K562 (cell line): Measurements from ENCODE around the gene PIK3R1. TPM values are rescaled to one million over a fixed set of nuclear protein-coding genes. Genes with fewer than 3 reads are reported as not detected.

Experiments used
- ATAC-seq: fragments of 200-7000 bp; cut with Tn5 transposase; 3 replicates; pipeline ENCODE4 v1.9.1; 2020; ENCODE audit warnings: moderate library complexity
- BruUV-seq: library from RNA; stranded (reverse); fragments of 400-500 nt; replicated peaks from 2 replicates; lab custom pipeline; 2021; lab: Mats Ljungman, UMichigan
- CTCF ChIA-PET: fragments of 300-600 bp; formaldehyde crosslinking; extraction: SDS; loops from one replicate; lab custom pipeline; 2021; ENCODE audit warnings: low intra/inter-chr PET ratio; lab: Yijun Ruan, JAX
- POLR2A ChIA-PET: fragments of 300-600, 350-650 bp; sonication (Branson Sonifier 250); formaldehyde crosslinking; extraction: SDS; loops from one replicate; lab custom pipeline; 2021; ENCODE audit warnings: antibody characterized with exemption, inconsistent platforms; lab: Yijun Ruan, JAX
- DNase-seq, 4 experiments: peaks; one replicate each; pipeline versions ENCODE4 v3.0.0 to v3.0.0-alpha.2; 2011 to 2018; ENCODE audit warnings: low spot score in 3 of 4, mixed read lengths in 3 of 4; ENCODE audit errors: extremely low read depth in 1 of 4
- FAIRE-seq: peaks from 2 replicates; lab custom pipeline; 2011; peaks lifted over from hg19 to GRCh38; lab: Jason Lieb, UNC
- H2AFZ ChIP-seq: 2 replicates; pipeline ENCODE4 v1.6.0; 2011; ENCODE audit warnings: low read depth, low read length, control low read depth, inconsistent platforms
- H3K27ac ChIP-seq: fragments of 200-600 bp; 3 replicates; pipeline ENCODE4 v1.8.0; 2011; ENCODE audit warnings: low read depth, mild to moderate bottlenecking, control low read depth, inconsistent platforms, low read length, moderate library complexity, mixed read lengths; ENCODE audit errors: extremely low read depth
- H3K27me3 ChIP-seq, 2 experiments: fragments of 300-600 bp in 1 of 2; 2 replicates in 1 of 2; 3 replicates in 1 of 2; pipeline versions ENCODE4 v1.6.0 to v1.8.0; 2011; ENCODE audit warnings: inconsistent platforms in 2 of 2, low read length in 2 of 2, mild to moderate bottlenecking in 1 of 2, mixed read lengths in 1 of 2, moderate library complexity in 1 of 2; ENCODE audit not compliant: control insufficient read depth in 2 of 2, insufficient read depth in 2 of 2
- H3K36me3 ChIP-seq: fragments of 300-600 bp; 3 replicates; pipeline ENCODE4 v1.8.0; 2011; ENCODE audit warnings: mild to moderate bottlenecking, low read length, inconsistent platforms; ENCODE audit not compliant: control insufficient read depth, insufficient read depth
- H3K4me1 ChIP-seq, 2 experiments: fragments of 200-600 bp in 1 of 2; replicated peaks in 1 of 2; 2 replicates in 1 of 2; 3 replicates in 1 of 2; pipeline versions ENCODE4 v1.5.1 to v1.8.0; 2011; ENCODE audit warnings: inconsistent platforms in 2 of 2, low read length in 2 of 2, mild to moderate bottlenecking in 1 of 2, mixed read lengths in 1 of 2, moderate library complexity in 1 of 2; ENCODE audit not compliant: control insufficient read depth in 2 of 2, insufficient read depth in 2 of 2
- H3K4me2 ChIP-seq: 2 replicates; pipeline ENCODE4 v1.6.1; 2011; ENCODE audit warnings: low read length, control low read depth, inconsistent platforms, mixed read lengths; ENCODE audit not compliant: insufficient read depth
- H3K4me3 ChIP-seq: fragments of 200-600 bp; sonication (generic), shearing (Covaris generic); 2 replicates; pipeline ENCODE4 v1.5.1; 2016; ENCODE audit warnings: control low read depth, inconsistent platforms
- H3K79me2 ChIP-seq: fragments of 200-600 bp; 3 replicates; pipeline ENCODE4 v1.8.0; 2011; ENCODE audit warnings: low read length, inconsistent platforms; ENCODE audit not compliant: control insufficient read depth, insufficient read depth
- H3K9ac ChIP-seq, 2 experiments: 2 replicates each; pipeline versions ENCODE4 v1.6.0 to v1.6.1; 2011; ENCODE audit warnings: low read depth in 2 of 2, low read length in 2 of 2, control low read depth in 1 of 2, inconsistent platforms in 1 of 2, mild to moderate bottlenecking in 1 of 2, mixed read lengths in 1 of 2; ENCODE audit not compliant: insufficient read depth in 1 of 2
- H3K9me1 ChIP-seq: one replicate; pipeline ENCODE4 v1.6.0; 2011; ENCODE audit warnings: inconsistent platforms, mild to moderate bottlenecking, low read length, moderate library complexity; ENCODE audit not compliant: control insufficient read depth, insufficient read depth
- H3K9me3 ChIP-seq: replicated peaks from 2 replicates; pipeline ENCODE4 v1.5.1; 2011; ENCODE audit warnings: low read depth, low read length, inconsistent platforms; ENCODE audit not compliant: control insufficient read depth, insufficient read depth
- H4K20me1 ChIP-seq: replicated peaks from 2 replicates; pipeline ENCODE4 v1.6.1; 2011; ENCODE audit warnings: low read length, inconsistent platforms, mixed read lengths; ENCODE audit not compliant: control insufficient read depth, insufficient read depth
- ELF4 ChIP-seq: fragments of 450-650 bp; formaldehyde crosslinking; IDR thresholded peaks from 2 replicates; pipeline ENCODE4 v1.4.0; 2022; ENCODE audit warnings: missing genetic modification characterization
- TCFL5 ChIP-seq: fragments of 250-450 bp; sonication (Bioruptor Pico); conservative IDR thresholded peaks from 2 replicates; pipeline ENCODE4 v1.6.1; 2021; ENCODE audit warnings: mild to moderate bottlenecking, moderate library complexity, matching md5 sums
- ZNF551 ChIP-seq: fragments of 250-450 bp; sonication (Bioruptor Pico); IDR thresholded peaks from 2 replicates; pipeline ENCODE4 v1.5.0; 2021; ENCODE audit warnings: mild to moderate bottlenecking, moderate library complexity
- WGBS: fragments of 100-300 bp; shearing (Covaris generic); methylation state at CpG from one replicate; pipeline ENCODE4 v1.1.6; 2016; ENCODE audit warnings: low coverage, mixed read lengths; ENCODE audit not compliant: insufficient coverage; ENCODE audit errors: missing lambda C conversion rate; 5-methylcytosine and 5-hydroxymethylcytosine counted together
- in situ Hi-C: fragments of 300-500 bp; cut with MboI; formaldehyde crosslinking; loops from 4 replicates; pipeline ENCODE4 v1.15.0; 2018; ENCODE audit warnings: inconsistent platforms, mixed read lengths
- intact Hi-C: fragments of 100-400 bp; cut with micrococcal nuclease; formaldehyde crosslinking; loops from 2 replicates; pipeline ENCODE4 v1.14.2; 2022
- polyA plus RNA-seq, 8 experiments: library from polyadenylated mRNA; depleted of rRNA in 4 of 8; stranded (reverse) in 5 of 8; unstranded in 3 of 8; fragments of >200 nt; fragmentation: Nextera tagmentation in 2 of 8; fragmentation: Illumina TruSeq in 1 of 8; extraction: Ambion mirVana in 2 of 8; extraction: Trizol in 1 of 8; gene quantifications; 2 replicates each; pipeline versions ENCODE4 v1.2.1 to v1.2.3, GENCODE V29; 2011 to 2014; ENCODE audit warnings: inconsistent platforms in 1 of 8, missing spikeins in 1 of 8
- total RNA-seq, 7 experiments: library from RNA; depleted of rRNA in 6 of 7; stranded (reverse); fragments of >200 nt in 6 of 7; fragmentation: Illumina TruSeq in 2 of 7; extraction: Trizol in 2 of 7; gene quantifications; 2 replicates each; pipeline versions ENCODE4 v1.2.1 to v1.2.3, GENCODE V29; 2011 to 2021; ENCODE audit warnings: low replicate concordance in 1 of 7
- TF ChIP-seq, protein P1 (sequence below): IDR thresholded peaks from 2 replicates; pipeline ENCODE4 v1.6.1; 2016; ENCODE audit warnings: missing genetic modification characterization, missing compliant biosample characterization
- TF ChIP-seq, protein P2 (sequence below): fragments of 450-650 bp; IDR thresholded peaks from 2 replicates; pipeline ENCODE4 v1.6.1; 2017; ENCODE audit warnings: mild to moderate bottlenecking, moderate library complexity

Gene PIK3R1
- total and polyA plus RNA-seq, 9 of the 15 experiments (the other 6 are each of a cell fraction or from before 2014, with no cell fraction given), result 1.1 to 9.7 (median 4.8) TPM

DNA sequence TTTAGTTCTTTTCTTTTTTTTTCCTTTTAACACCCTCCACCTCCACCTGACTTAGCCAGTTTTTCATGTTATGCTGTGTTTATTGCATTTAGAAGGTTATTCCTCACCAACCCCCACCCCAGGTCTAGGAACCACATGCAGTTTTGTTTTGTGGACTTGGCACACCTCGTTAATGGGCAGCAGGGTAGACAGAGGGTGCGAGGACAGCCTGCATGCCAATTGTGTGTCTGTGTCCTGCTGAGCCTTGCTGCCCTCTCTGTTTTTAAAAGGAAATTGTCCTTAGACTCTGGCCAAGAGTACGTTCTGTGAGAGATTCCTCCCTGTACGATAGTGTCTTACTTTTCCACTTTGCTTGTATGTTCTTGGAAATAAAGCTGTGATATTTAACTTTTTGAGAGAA, 13.9 kb downstream of the PIK3R1 start:
- FAIRE-seq (no peak), ATAC-seq (no peak), DNase-seq (no peak)
- H3K9ac ChIP-seq, result no peak overlapping the region
- CTCF ChIA-PET, result no interaction called here
- no peak overlapping the region for H2AFZ ChIP-seq
- no peaks in the 10 kb centered on the region for H3K9me3 ChIP-seq
- no peaks in the 10 kb centered on the region for H3K36me3 ChIP-seq
- intact Hi-C loops (no loop called here), in situ Hi-C loops (no loop called here)
- H3K27me3 ChIP-seq, result peaks cover 3 to 5% of the 10 kb centered on the region in 2 experiments; a peak in 2 of 5 replicates
- H3K27ac ChIP-seq, result no peak overlapping the region
- BruUV-seq, result no TSS peak
- WGBS, result 48% methylated on average over 4 of the region's 4 CpGs
- no peak for TF ChIP-seq ELF4 (CRISPR knock-in tag)
- no peak for TF ChIP-seq ZNF551 (CRISPR knock-in tag)
- POLR2A ChIA-PET, result interaction anchor here (1.2 kb wide), 1 partner anchor 9 kb away, joined by 4 read pairs; no protein-coding TSS in a partner anchor
- no peaks in the 10 kb centered on the region for H3K79me2 ChIP-seq
- H3K9me1 ChIP-seq, result no peaks in the 10 kb centered on the region
- H3K4me2 ChIP-seq, result no peak overlapping the region
- H4K20me1 ChIP-seq, result peaks cover 27% of the 10 kb centered on the region; the same call in 1 of the 2 replicates
- no peak overlapping the region for H3K4me3 ChIP-seq
- peaks cover 8 to 13% of the 10 kb centered on the region in 2 experiments; a peak in 4 of 5 replicates for H3K4me1 ChIP-seq

DNA sequence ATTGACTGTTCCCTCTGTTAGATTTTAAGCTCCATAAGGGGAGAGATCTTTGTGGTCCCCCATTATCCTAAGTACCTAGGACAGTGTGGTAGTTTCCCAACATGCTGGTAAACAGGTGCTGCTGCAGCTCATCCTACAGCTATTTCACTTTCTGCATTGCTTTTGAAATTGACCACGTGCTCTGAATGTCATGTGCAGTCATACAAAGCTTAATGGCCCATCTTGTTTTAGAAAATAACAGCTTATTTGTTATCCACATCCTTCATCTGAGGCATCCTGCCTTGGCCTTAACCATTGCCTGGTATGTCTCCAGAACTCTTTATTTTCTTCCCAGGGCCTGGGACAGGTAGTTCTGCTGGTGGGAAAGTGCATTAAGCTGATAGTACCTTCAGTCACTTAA, 14.7 kb downstream of the PIK3R1 start:
- WGBS, result 8% methylated on average over 1 of the region's 1 CpG
- no peak for FAIRE-seq
- H3K9me3 ChIP-seq, result no peaks in the 10 kb centered on the region
- ChIA-PET CTCF (no interaction called here), POLR2A (interaction anchor here (1.2 kb wide), 1 partner anchor 8 kb away, joined by 4 read pairs; no protein-coding TSS in a partner anchor)
- no peak for ATAC-seq
- no TSS peak for BruUV-seq
- in situ Hi-C loops (no loop called here), intact Hi-C loops (no loop called here)
- H3K4me1 ChIP-seq, result peaks cover 8 to 12% of the 10 kb centered on the region in 2 experiments; a peak in 4 of 5 replicates
- no peak overlapping the region for H3K27ac ChIP-seq
- no peak for DNase-seq
- H3K27me3 ChIP-seq, result peaks cover 2 to 4% of the 10 kb centered on the region in 2 experiments; a peak in 2 of 5 replicates
- no peak overlapping the region for H2AFZ ChIP-seq
- no peak overlapping the region for H3K4me3 ChIP-seq
- H3K9me1 ChIP-seq, result no peaks in the 10 kb centered on the region
- H3K4me2 ChIP-seq, result no peak overlapping the region
- peaks cover 23% of the 10 kb centered on the region; the same call in 1 of the 2 replicates for H4K20me1 ChIP-seq
- H3K9ac ChIP-seq, result no peak overlapping the region
- no peaks in the 10 kb centered on the region for H3K79me2 ChIP-seq
- no peaks in the 10 kb centered on the region for H3K36me3 ChIP-seq
- TF ChIP-seq, protein P1, sequence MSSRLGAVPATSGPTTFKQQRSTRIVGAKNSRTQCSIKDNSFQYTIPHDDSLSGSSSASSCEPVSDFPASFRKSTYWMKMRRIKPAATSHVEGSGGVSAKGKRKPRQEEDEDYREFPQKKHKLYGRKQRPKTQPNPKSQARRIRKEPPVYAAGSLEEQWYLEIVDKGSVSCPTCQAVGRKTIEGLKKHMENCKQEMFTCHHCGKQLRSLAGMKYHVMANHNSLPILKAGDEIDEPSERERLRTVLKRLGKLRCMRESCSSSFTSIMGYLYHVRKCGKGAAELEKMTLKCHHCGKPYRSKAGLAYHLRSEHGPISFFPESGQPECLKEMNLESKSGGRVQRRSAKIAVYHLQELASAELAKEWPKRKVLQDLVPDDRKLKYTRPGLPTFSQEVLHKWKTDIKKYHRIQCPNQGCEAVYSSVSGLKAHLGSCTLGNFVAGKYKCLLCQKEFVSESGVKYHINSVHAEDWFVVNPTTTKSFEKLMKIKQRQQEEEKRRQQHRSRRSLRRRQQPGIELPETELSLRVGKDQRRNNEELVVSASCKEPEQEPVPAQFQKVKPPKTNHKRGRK (tag), result no peak
- TF ChIP-seq, protein P2, sequence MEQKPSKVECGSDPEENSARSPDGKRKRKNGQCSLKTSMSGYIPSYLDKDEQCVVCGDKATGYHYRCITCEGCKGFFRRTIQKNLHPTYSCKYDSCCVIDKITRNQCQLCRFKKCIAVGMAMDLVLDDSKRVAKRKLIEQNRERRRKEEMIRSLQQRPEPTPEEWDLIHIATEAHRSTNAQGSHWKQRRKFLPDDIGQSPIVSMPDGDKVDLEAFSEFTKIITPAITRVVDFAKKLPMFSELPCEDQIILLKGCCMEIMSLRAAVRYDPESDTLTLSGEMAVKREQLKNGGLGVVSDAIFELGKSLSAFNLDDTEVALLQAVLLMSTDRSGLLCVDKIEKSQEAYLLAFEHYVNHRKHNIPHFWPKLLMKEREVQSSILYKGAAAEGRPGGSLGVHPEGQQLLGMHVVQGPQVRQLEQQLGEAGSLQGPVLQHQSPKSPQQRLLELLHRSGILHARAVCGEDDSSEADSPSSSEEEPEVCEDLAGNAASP, result no peak
- no peak for TF ChIP-seq TCFL5 (CRISPR knock-in tag)
- no peak for TF ChIP-seq ZNF551 (CRISPR knock-in tag)
